ENCODE measurements around the gene HPS4.

The HPS4 gene

DNA sequence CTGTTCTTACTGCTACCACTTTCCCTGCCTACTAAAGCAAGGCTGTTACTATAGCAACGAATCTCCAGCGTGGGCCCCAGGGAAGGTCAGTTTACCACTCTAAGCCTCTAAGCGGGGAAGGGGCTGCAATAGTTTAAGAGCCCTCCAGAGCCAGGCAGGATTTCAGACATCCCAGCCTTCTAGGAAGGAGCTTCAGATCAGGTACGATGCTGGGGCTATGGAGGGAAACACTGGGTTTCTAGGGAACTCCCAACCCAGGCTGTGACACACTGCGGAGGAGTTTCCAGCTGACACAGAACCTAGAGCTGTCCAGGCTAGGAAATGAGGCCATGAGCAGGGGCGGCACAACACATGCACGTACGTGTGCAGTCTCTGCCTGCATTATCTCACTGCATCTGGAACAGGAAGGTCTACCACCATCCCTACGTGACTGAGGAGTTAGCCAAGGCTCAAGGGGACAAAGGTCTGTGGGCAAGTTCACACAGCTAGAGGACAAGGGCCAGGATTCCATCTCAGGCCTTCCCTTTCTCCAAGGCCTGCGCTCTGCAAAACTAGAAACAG is 20.4 kb downstream of the HPS4 start:
- no peak overlapping the region for H2BK5ac ChIP-seq (ENCODE audit: low read depth, low read length, poor library complexity)
- peaks cover 6% of the 10 kb centered on the region for H3K79me1 ChIP-seq (ENCODE audit: low read length)
- H3K36me3 ChIP-seq (ENCODE audit: control insufficient read depth in 1 of 2, insufficient read depth in 2 of 2, low read length in 2 of 2) = peaks cover 31 to 47% of the 10 kb centered on the region in 2 experiments
- H4K91ac ChIP-seq (ENCODE audit: low read depth, low read length) = peak overlapping the region; percentile 52
- peak; percentile 96 for DNase-seq
- H4K12ac ChIP-seq (ENCODE audit: low read depth, low read length) = no peak overlapping the region
- H3K4ac ChIP-seq (ENCODE audit: low read depth, low read length) = no peak overlapping the region
- no peaks in the 10 kb centered on the region for H3K27me3 ChIP-seq (ENCODE audit: insufficient read depth, low read length)
- H3K27ac ChIP-seq (ENCODE audit: low read depth, low read length) = no peak overlapping the region
- H3K9ac ChIP-seq (ENCODE audit: low read length) = no peak overlapping the region
- no peak overlapping the region for H3K4me3 ChIP-seq (ENCODE audit: low read depth, low read length)
- no peak overlapping the region for H3K18ac ChIP-seq (ENCODE audit: low read length)
- no peak overlapping the region for H3K14ac ChIP-seq (ENCODE audit: low read length)
- H2AK5ac ChIP-seq (ENCODE audit: low read length) = no peak overlapping the region
- no peaks in the 10 kb centered on the region for H3K79me2 ChIP-seq (ENCODE audit: control insufficient read depth, insufficient read depth, low read length, poor library complexity)
- no peaks in the 10 kb centered on the region for H3K9me3 ChIP-seq (ENCODE audit: insufficient read depth, low read depth, low read length)
- no peak overlapping the region for H2AFZ ChIP-seq (ENCODE audit: insufficient read depth, low read length, poor library complexity)
- no peak overlapping the region for H4K8ac ChIP-seq (ENCODE audit: low read depth, low read length)
- no peak overlapping the region for H2BK120ac ChIP-seq (ENCODE audit: insufficient read depth, low read length, poor library complexity)
- no peak overlapping the region for H3K23ac ChIP-seq (ENCODE audit: low read length)
- no CpG with 5 or more reads among the region's 10 CpGs for WGBS (ENCODE audit: extremely low coverage, insufficient coverage, insufficient read length)
- no peak overlapping the region for H3K4me2 ChIP-seq (ENCODE audit: low read length)
- H3K4me1 ChIP-seq (ENCODE audit: control insufficient read depth in 1 of 2, insufficient read depth in 2 of 2, low read length in 2 of 2) = peaks cover 17 to 19% of the 10 kb centered on the region in 2 experiments
- H2BK12ac ChIP-seq (ENCODE audit: low read length) = no peak overlapping the region

DNA sequence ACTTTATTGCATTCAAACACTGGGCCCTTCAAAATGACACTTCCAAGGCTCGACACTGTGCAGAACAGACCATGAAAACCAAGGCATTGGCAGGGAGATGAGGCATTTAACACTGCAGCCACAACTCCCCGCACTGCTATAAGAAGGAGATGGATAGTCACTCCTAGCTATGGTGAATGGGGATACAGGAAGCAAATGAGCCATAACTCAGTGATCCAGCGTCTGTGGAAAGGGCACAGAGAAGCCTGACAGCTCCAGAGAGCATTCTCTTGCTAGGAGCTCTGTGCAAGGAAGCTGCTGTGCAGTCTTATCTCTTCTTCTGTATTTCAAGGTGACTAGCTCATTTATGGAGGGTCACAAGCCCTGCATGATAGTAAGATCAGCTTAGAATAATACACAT is 20.9 kb downstream of the HPS4 start:
- no peaks in the 10 kb centered on the region for H3K79me2 ChIP-seq (ENCODE audit: control insufficient read depth, insufficient read depth, low read length, poor library complexity)
- H3K9me3 ChIP-seq (ENCODE audit: insufficient read depth, low read depth, low read length) = no peaks in the 10 kb centered on the region
- DNase-seq = no peak
- no peak overlapping the region for H4K8ac ChIP-seq (ENCODE audit: low read depth, low read length)
- H2BK12ac ChIP-seq (ENCODE audit: low read length) = no peak overlapping the region
- H3K23ac ChIP-seq (ENCODE audit: low read length) = no peak overlapping the region
- H3K79me1 ChIP-seq (ENCODE audit: low read length) = peaks cover 6% of the 10 kb centered on the region
- no CpG with 5 or more reads among the region's 3 CpGs for WGBS (ENCODE audit: extremely low coverage, insufficient coverage, insufficient read length)
- peaks cover 36 to 50% of the 10 kb centered on the region in 2 experiments for H3K36me3 ChIP-seq (ENCODE audit: control insufficient read depth in 1 of 2, insufficient read depth in 2 of 2, low read length in 2 of 2)
- H4K12ac ChIP-seq (ENCODE audit: low read depth, low read length) = no peak overlapping the region
- H3K14ac ChIP-seq (ENCODE audit: low read length) = no peak overlapping the region
- H2AK5ac ChIP-seq (ENCODE audit: low read length) = no peak overlapping the region
- no peak overlapping the region for H3K4me3 ChIP-seq (ENCODE audit: low read depth, low read length)
- H2AFZ ChIP-seq (ENCODE audit: insufficient read depth, low read length, poor library complexity) = no peak overlapping the region
- H3K4me2 ChIP-seq (ENCODE audit: low read length) = no peak overlapping the region
- no peak overlapping the region for H4K91ac ChIP-seq (ENCODE audit: low read depth, low read length)
- H3K9ac ChIP-seq (ENCODE audit: low read length) = no peak overlapping the region
- H3K4ac ChIP-seq (ENCODE audit: low read depth, low read length) = no peak overlapping the region
- H2BK5ac ChIP-seq (ENCODE audit: low read depth, low read length, poor library complexity) = no peak overlapping the region
- peaks cover 17 to 19% of the 10 kb centered on the region in 2 experiments for H3K4me1 ChIP-seq (ENCODE audit: control insufficient read depth in 1 of 2, insufficient read depth in 2 of 2, low read length in 2 of 2)
- no peak overlapping the region for H3K18ac ChIP-seq (ENCODE audit: low read length)
- no peak overlapping the region for H2BK120ac ChIP-seq (ENCODE audit: insufficient read depth, low read length, poor library complexity)
- no peaks in the 10 kb centered on the region for H3K27me3 ChIP-seq (ENCODE audit: insufficient read depth, low read length)
- H3K27ac ChIP-seq (ENCODE audit: low read depth, low read length) = no peak overlapping the region

DNA sequence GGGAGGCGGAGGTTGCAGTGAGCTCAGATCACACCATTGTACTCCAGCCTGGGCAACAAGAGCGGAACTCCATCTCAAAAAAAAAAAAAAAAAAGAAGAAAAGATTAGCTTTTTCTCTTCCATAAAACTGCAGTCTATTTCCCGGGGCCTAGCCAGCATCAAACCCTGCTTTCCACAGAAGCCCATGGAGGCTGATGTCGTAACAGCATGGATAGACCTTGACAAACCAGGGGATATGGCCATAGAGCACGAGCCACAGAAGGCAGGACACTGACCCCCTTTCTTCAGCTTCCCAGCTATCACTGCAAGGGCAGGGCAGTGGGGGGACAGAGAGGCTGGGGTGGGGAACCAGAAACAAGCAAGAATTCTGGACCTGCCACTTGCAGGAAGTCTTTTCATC is 21.5 kb downstream of the HPS4 start:
- Histone ChIP-seq H3K14ac (ENCODE audit: low read length) (peak overlapping the region; percentile 32), H2AFZ (ENCODE audit: insufficient read depth, low read length, poor library complexity) (no peak overlapping the region), H3K23ac (ENCODE audit: low read length) (no peak overlapping the region), H2BK120ac (ENCODE audit: insufficient read depth, low read length, poor library complexity) (no peak overlapping the region), H4K8ac (ENCODE audit: low read depth, low read length) (no peak overlapping the region), H3K79me1 (ENCODE audit: low read length) (peaks cover 6% of the 10 kb centered on the region), H3K18ac (ENCODE audit: low read length) (no peak overlapping the region), H3K4ac (ENCODE audit: low read depth, low read length) (no peak overlapping the region), H2BK12ac (ENCODE audit: low read length) (peak overlapping the region; percentile 42), H3K36me3 (ENCODE audit: control insufficient read depth in 1 of 2, insufficient read depth in 2 of 2, low read length in 2 of 2) (peaks cover 39 to 53% of the 10 kb centered on the region in 2 experiments), H4K91ac (ENCODE audit: low read depth, low read length) (peak overlapping the region; percentile 47), H2AK5ac (ENCODE audit: low read length) (no peak overlapping the region), H3K79me2 (ENCODE audit: control insufficient read depth, insufficient read depth, low read length, poor library complexity) (no peaks in the 10 kb centered on the region), H4K12ac (ENCODE audit: low read depth, low read length) (no peak overlapping the region), H3K27ac (ENCODE audit: low read depth, low read length) (no peak overlapping the region), H3K4me2 (ENCODE audit: low read length) (no peak overlapping the region), H3K27me3 (ENCODE audit: insufficient read depth, low read length) (no peaks in the 10 kb centered on the region), H3K4me3 (ENCODE audit: low read depth, low read length) (no peak overlapping the region), H3K4me1 (ENCODE audit: control insufficient read depth in 1 of 2, insufficient read depth in 2 of 2, low read length in 2 of 2) (peaks cover 17 to 19% of the 10 kb centered on the region in 2 experiments), H3K9me3 (ENCODE audit: insufficient read depth, low read depth, low read length) (no peaks in the 10 kb centered on the region), H3K9ac (ENCODE audit: low read length) (no peak overlapping the region), H2BK5ac (ENCODE audit: low read depth, low read length, poor library complexity) (no peak overlapping the region)
- DNase-seq = no peak
- no CpG with 5 or more reads among the region's 5 CpGs for WGBS (ENCODE audit: extremely low coverage, insufficient coverage, insufficient read length)

DNA sequence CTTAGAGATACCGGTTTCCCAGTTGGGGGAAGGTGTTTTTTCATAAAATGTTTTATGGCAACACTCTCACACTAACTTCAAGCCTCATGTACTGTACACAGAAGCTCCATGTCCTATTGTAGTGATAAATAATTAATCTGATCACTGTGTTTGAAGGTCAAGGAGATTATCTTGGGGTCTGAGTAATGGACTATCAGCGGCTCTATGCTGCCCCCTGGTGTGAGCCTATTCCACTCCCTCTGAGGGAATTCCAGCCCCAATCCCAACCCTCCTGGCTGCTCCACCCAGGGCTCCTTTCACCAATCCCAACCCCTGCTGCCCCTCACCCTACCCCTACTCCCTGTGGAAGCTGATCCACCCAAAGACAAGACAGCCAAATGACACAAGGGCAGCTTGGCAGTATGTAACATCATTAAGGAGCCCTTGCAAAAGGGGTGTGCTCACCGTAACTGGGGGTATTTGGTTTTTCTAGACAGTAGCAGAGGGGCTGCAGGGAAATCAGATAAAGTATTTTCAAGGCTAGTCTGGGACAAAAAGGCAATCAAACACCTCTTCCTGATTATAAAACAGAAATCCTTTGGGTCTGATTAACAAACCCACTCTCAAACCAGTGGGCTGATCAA is 22.3 kb downstream of the HPS4 start:
- Histone ChIP-seq H3K23ac (ENCODE audit: low read length) (no peak overlapping the region), H2AFZ (ENCODE audit: insufficient read depth, low read length, poor library complexity) (no peak overlapping the region), H3K4me3 (ENCODE audit: low read depth, low read length) (no peak overlapping the region), H3K4ac (ENCODE audit: low read depth, low read length) (no peak overlapping the region), H4K12ac (ENCODE audit: low read depth, low read length) (no peak overlapping the region), H2BK5ac (ENCODE audit: low read depth, low read length, poor library complexity) (no peak overlapping the region), H3K4me1 (ENCODE audit: control insufficient read depth in 1 of 2, insufficient read depth in 2 of 2, low read length in 2 of 2) (peaks cover 17 to 19% of the 10 kb centered on the region in 2 experiments), H3K14ac (ENCODE audit: low read length) (no peak overlapping the region), H3K18ac (ENCODE audit: low read length) (no peak overlapping the region), H4K91ac (ENCODE audit: low read depth, low read length) (peak overlapping the region; percentile 7), H3K27ac (ENCODE audit: low read depth, low read length) (no peak overlapping the region), H2AK5ac (ENCODE audit: low read length) (no peak overlapping the region), H3K27me3 (ENCODE audit: insufficient read depth, low read length) (no peaks in the 10 kb centered on the region), H4K8ac (ENCODE audit: low read depth, low read length) (no peak overlapping the region), H2BK12ac (ENCODE audit: low read length) (no peak overlapping the region), H3K4me2 (ENCODE audit: low read length) (no peak overlapping the region), H3K9ac (ENCODE audit: low read length) (no peak overlapping the region), H3K79me1 (ENCODE audit: low read length) (peaks cover 6% of the 10 kb centered on the region), H3K79me2 (ENCODE audit: control insufficient read depth, insufficient read depth, low read length, poor library complexity) (no peaks in the 10 kb centered on the region), H3K36me3 (ENCODE audit: control insufficient read depth in 1 of 2, insufficient read depth in 2 of 2, low read length in 2 of 2) (peaks cover 39 to 52% of the 10 kb centered on the region in 2 experiments), H2BK120ac (ENCODE audit: insufficient read depth, low read length, poor library complexity) (no peak overlapping the region), H3K9me3 (ENCODE audit: insufficient read depth, low read depth, low read length) (no peaks in the 10 kb centered on the region)
- DNase-seq = peak; percentile 46 to 78
- WGBS (ENCODE audit: extremely low coverage, insufficient coverage, insufficient read length) = no CpG with 5 or more reads among the region's 3 CpGs
